Hindlimb muscle (tissue), 1 donor: ENCODE results near the gene ZNF747. TPM values are rescaled to one million over a fixed set of nuclear protein-coding genes. Genes with fewer than 3 reads are reported as not detected.
A peak's percentile ranks its signal among the peaks of the same experiment; 100 is the strongest.
"Not testable (repeated sequence)": the region's sequence is repeated elsewhere in the genome, so short reads cannot be mapped to it uniquely, and the experiment has no call there.

Experiments
- DNase-seq: peaks from one replicate; pipeline ENCODE4 v3.0.0-alpha.2; 2013
- polyA plus RNA-seq: library from polyadenylated mRNA; unstranded; fragments of 120-200 nt; gene quantifications from one replicate; pipeline ENCODE4 v1.2.1, GENCODE V29; 2013; ENCODE audit not compliant: insufficient read length

ZNF747 gene
- polyA plus RNA-seq, 1 donor = 7.0 TPM

GRCh38 chr16:30533748-30534367 lies 800 bp downstream of the ZNF747 start:
- DNase-seq = no peak

- no peak for DNase-seq
Measured at GRCh38 chr16:30533146-30533522, 1.5 kb downstream of the ZNF747 start.

GRCh38 chr16:30532285-30533145 lies 2.1 kb downstream of the ZNF747 start:
- DNase-seq = no peak

GRCh38 chr16:30530163-30531037 lies 4.3 kb downstream of the ZNF747 start:
- no peak for DNase-seq

GRCh38 chr16:30528799-30529457 lies 5.7 kb downstream of the ZNF747 start:
- no peak for DNase-seq

- DNase-seq = no peak
Measured at GRCh38 chr16:30527635-30528178, 7.0 kb downstream of the ZNF747 start.

- DNase-seq = peak; percentile 98
Measured at GRCh38 chr16:30526823-30527634, 7.6 kb downstream of the ZNF747 start.

GRCh38 chr16:30526137-30526822 lies 8.4 kb downstream of the ZNF747 start, which contains the start of gene ZNF768:
TSS of gene ZNF768 (minus strand) at chr16:30526566. CDS start at chr16:30526413, 153 bp downstream.
- peak; percentile 57 for DNase-seq

- no peak for DNase-seq
Measured at GRCh38 chr16:30525844-30526136, 8.9 kb downstream of the ZNF747 start.

GRCh38 chr16:30524575-30525568 lies 9.8 kb downstream of the ZNF747 start:
- no peak for DNase-seq

- no peak for DNase-seq
Measured at GRCh38 chr16:30523768-30524574, 10.7 kb downstream of the ZNF747 start.

- not testable (repeated sequence) for DNase-seq
Measured at GRCh38 chr16:30522702-30523463, 11.8 kb downstream of the ZNF747 start.

- DNase-seq = no peak
Measured at GRCh38 chr16:30521873-30522641, 12.6 kb downstream of the ZNF747 start.

- DNase-seq = no peak
Measured at GRCh38 chr16:30521476-30521872, 13.2 kb downstream of the ZNF747 start.

- DNase-seq = no peak
Measured at GRCh38 chr16:30519120-30520049, 15.3 kb downstream of the ZNF747 start.

- DNase-seq = no peak
Measured at GRCh38 chr16:30518552-30518951, 16.1 kb downstream of the ZNF747 start.
